ENCODE results near the gene GPSM1.

Gene GPSM1

GRCh38 chr9:136291306-136292025 is 35.9 kb upstream of the GPSM1 start:
- DNase-seq (ENCODE audit: low spot score): no peak

DNA sequence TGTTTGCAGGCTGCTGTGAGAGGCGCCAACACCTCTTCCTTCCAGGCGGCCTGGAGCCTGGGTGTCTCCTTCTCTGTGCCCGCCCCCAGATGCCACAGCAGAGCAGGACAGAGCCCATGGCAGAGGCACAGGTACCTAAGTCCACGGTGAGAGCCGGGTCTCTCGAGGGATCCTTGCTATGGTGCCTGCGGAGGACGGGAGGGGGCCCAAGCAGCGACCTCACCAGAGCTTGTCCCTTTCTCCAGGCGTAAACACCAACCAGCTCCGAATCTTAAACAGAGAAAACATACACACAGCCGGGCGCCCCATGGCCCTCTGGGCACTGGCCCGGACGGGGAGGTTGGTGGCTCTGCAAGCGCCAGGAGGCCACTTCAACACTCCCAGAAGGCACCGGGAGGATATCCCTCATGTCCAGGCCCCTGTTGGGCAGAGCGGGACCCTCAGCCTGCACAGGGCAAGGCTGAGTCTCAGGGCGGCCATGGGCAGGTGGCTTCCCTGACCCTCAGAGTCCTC is 35.3 kb upstream of the GPSM1 start:
- DNase-seq (ENCODE audit: low spot score): no peak

GRCh38 chr9:136292591-136293448 is 34.5 kb upstream of the GPSM1 start:
- DNase-seq (ENCODE audit: low spot score): no peak

GRCh38 chr9:136293476-136294077 is 33.8 kb upstream of the GPSM1 start:
- no peak for DNase-seq (ENCODE audit: low spot score)

- no peak for DNase-seq (ENCODE audit: low spot score)
Observed at GRCh38 chr9:136294437-136294836, 32.9 kb upstream of the GPSM1 start.

DNA sequence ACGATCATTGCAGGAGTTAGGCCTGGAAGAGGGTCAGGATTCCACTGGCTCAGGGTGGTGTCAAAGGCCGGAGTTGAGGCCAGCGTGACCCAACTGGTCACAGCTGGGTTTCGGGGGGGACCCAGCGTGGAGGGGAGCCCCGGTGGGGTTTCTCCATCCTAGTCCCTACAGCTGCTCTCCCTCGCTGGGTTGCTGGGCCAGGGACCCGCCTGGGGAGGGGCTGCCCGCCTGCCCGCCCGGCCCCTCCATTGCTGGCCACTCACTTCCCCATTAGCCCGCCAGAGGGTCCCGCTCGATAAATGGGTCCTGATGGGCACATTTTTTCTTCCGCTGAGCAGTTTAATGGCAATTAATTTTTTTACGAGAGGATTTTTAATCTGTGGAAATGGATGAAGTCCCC is 32.3 kb upstream of the GPSM1 start:
- DNase-seq (ENCODE audit: low spot score): no peak

- DNase-seq (ENCODE audit: low spot score): no peak
Observed at GRCh38 chr9:136295542-136296433, 31.6 kb upstream of the GPSM1 start.

GRCh38 chr9:136296434-136297015 is 30.8 kb upstream of the GPSM1 start:
- DNase-seq (ENCODE audit: low spot score): no peak

DNA sequence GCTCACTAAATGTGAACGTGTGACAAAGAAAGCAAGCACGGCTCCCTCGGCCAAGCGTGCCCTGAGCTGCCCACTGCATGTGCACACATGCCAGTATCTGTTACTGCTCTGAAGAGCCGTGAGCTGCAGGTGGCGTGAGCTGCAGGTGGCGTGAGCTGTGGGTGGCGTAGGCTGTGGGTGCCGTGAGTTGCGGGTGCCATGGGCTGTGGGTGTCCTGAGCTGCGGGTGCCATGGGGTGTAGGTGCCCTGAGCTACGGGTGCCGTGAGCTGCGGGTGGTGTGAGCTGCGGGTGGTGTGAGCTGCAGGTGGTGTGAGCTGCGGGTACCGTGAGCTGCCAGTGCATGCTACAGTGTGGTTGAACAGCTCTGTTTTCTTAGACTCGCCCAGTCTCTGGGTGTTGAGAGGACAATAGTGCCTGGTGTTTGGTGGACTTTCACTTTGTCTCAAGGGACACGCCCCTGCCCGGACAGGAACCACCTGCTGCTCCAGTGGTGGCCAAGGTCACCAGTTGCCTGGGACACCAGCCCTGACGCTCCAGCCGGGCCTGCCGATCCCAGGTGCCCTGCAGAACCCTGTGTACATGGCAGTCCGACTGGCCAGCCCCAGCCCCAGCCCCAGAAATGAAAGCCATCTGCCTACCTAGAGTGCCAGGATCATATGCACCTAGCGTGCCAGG is 30.2 kb upstream of the GPSM1 start:
- DNase-seq (ENCODE audit: low spot score): no peak

DNA sequence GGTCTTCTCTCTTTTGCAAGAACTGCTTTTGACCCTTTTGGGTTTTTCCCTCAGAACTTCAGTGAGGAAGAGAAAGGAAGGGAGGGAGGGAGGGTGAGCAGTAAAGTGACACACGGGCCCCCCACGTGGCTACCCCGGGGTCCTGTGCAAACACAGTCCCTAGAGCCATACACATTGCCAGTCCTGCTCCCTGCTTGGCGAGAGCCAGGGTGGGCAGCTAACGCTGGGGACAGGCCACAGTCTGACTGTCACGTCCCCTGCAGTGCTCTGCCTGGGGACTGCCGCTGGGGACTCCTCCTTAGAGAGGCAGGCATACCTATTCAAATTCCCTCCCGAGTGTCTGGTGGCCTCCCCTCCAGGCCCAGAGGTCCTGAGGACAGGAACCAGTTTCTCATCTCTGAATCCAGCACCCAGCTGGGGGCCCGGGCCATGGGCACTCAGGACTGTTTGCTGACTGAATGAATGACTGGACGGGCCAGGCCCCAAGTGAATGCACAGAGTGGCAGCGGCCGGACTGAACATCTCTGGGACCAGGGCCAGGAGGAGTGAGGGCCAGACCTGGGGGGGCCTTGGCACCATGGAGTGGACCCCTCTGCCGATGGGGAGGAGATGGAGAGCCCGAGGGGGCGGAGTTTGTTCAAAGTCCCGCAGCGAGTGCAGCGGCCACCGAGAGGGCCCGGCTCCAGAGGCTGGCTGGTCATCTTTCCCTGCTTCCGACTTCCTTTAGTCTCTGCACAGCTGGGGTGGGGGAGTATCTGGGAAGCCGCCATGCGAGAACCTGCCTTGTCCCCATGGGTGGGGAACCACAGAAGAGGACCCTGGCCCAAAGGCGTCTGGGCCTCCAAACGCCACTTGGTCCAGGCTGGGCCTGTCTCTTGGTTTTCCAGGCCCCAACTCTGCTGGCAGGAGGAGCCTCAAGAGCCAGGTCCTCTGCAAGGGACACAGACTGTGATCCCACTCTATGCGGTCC is 29.3 kb upstream of the GPSM1 start:
- DNase-seq (ENCODE audit: low spot score): no peak

- no peak for DNase-seq (ENCODE audit: low spot score)
Observed at GRCh38 chr9:136299116-136299515, 28.2 kb upstream of the GPSM1 start.

GRCh38 chr9:136299541-136299940 is 27.8 kb upstream of the GPSM1 start:
- no peak for DNase-seq (ENCODE audit: low spot score)

GRCh38 chr9:136300016-136300545 is 27.3 kb upstream of the GPSM1 start:
- DNase-seq (ENCODE audit: low spot score): no peak

GRCh38 chr9:136300866-136301265 is 26.5 kb upstream of the GPSM1 start:
- DNase-seq (ENCODE audit: low spot score): no peak

- no peak for DNase-seq (ENCODE audit: low spot score)
Observed at GRCh38 chr9:136302527-136302926, 24.8 kb upstream of the GPSM1 start.

DNA sequence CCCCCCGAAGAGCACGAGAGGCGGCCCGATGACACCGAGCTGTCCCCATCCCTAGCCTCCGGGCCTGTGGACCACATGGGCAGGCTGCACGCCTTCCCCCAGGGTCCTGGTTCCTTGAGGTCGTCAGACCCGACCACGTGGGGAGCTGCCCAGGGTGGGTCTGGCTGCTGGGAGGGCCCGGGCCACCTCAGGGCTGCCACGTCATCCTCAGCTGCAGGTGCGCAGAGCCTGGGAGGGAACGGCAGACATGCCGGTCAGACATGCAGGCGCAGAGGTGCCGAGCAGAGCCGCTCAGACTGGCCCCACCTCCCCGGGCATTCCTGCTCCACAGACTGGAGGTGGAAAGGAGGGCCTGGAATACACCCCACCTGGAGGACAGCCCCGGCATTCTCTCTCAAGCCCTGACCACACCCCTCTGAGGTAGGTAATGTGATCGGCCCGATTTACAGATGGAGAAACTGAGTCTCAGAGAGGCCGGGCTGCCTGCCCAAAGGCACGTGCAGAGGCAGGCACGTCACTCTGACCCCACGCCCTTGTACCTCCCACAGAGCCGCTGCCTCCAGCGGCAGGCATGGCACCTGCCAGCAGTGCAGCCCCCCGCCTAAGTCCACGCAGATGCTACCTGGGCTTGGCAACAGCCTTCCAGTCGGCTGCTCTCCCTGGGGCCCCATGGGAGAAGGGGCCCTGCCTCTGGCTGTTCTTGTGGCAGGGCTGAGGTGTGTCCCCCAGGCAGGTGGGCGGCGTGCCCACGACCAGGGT is 24.1 kb upstream of the GPSM1 start:
- DNase-seq (ENCODE audit: low spot score): no peak

GRCh38 chr9:136303825-136304416 is 23.4 kb upstream of the GPSM1 start, which contains the start of gene CCDC187:
Gene CCDC187, minus strand, starts transcription at chr9:136304094. Its CDS starts 264 bp downstream, at chr9:136303830.
- DNase-seq (ENCODE audit: low spot score): no peak

GRCh38 chr9:136304456-136304855 is 22.9 kb upstream of the GPSM1 start:
- DNase-seq (ENCODE audit: low spot score): no peak
